Vagina (tissue), 2 donors: ENCODE measurements around the gene RIOX2.

Experiments
- CTCF ChIP-seq, 3 experiments: fragments of 450-650 bp in 2 of 3; fragments of 200-600 bp in 1 of 3; sonication (generic) in 1 of 3; IDR thresholded peaks; one replicate each; pipeline ENCODE4 v1.5.1; 2017 to 2019; ENCODE audit warnings: antibody characterized with exemption in 3 of 3, mild to moderate bottlenecking in 2 of 3, moderate library complexity in 2 of 3
- POLR2A ChIP-seq, 2 donors: fragments of 450-650 bp; IDR thresholded peaks; one replicate each; pipeline ENCODE4 v1.6.1; 2017; ENCODE audit warnings: antibody characterized with exemption in 2 of 2, mild to moderate bottlenecking in 2 of 2, moderate library complexity in 2 of 2
- POLR2AphosphoS5 ChIP-seq, 2 donors: sonication (generic); formaldehyde crosslinking; IDR thresholded peaks; one replicate each; pipeline ENCODE4 v1.9.0; 2017; ENCODE audit warnings: antibody characterized with exemption in 2 of 2, mild to moderate bottlenecking in 2 of 2, low read depth in 1 of 2; ENCODE audit not compliant: insufficient read depth in 1 of 2

GRCh38 chr3:97972976-97973375 is 745 bp upstream of the RIOX2 start:
- TF ChIP-seq CTCF (IDR thresholded peaks at IDR 0.05) (no peak), POLR2A (IDR thresholded peaks at IDR 0.05) (no peak), POLR2AphosphoS5 (IDR thresholded peaks at IDR 0.05; ENCODE audit: insufficient read depth in 1 of 2, low read depth in 1 of 2) (no peak)
